Gastrocnemius medialis (tissue), 4 donors: ENCODE measurements around the gene ITPRIP. TPM values are rescaled to one million over a fixed set of nuclear protein-coding genes. Genes with fewer than 3 reads are reported as not detected.

Source experiments
- ATAC-seq, 2 donors: fragments of 150-250 bp; one replicate each; pipeline ENCODE4 v1.9.1; 2016
- DNase-seq, 2 donors: peaks; one replicate each; pipeline ENCODE4 v3.0.0-alpha.2; 2019
- H3K27ac ChIP-seq, 4 donors: fragments of 200-600 bp; sonication (generic); 1 replicate in 1 of 4; 2 replicates in 3 of 4; pipeline ENCODE4 v1.5.1; 2016 to 2018; ENCODE audit warnings: mild to moderate bottlenecking in 2 of 4, moderate library complexity in 1 of 4
- H3K27me3 ChIP-seq, 3 donors: fragments of 200-600 bp; sonication (generic) in 2 of 3; 1 replicate in 1 of 3; 2 replicates in 2 of 3; pipeline versions ENCODE4 v1.5.1 to v1.6.0; 2016 to 2019; ENCODE audit warnings: mild to moderate bottlenecking in 1 of 3, moderate library complexity in 1 of 3
- H3K36me3 ChIP-seq, 2 donors: fragments of 200-600 bp; sonication (generic) in 1 of 2; one replicate each; pipeline ENCODE4 v1.5.1; 2017 to 2018
- H3K4me1 ChIP-seq, 2 donors: fragments of 200-600 bp; sonication (generic) in 1 of 2; one replicate each; pipeline ENCODE4 v1.5.1; 2016 to 2017; ENCODE audit warnings: mild to moderate bottlenecking in 2 of 2
- H3K4me3 ChIP-seq, 4 donors: fragments of 200-600 bp; sonication (generic) in 3 of 4; 1 replicate in 1 of 4; 2 replicates in 3 of 4; pipeline ENCODE4 v1.5.1; 2016 to 2019; ENCODE audit warnings: mild to moderate bottlenecking in 2 of 4
- H3K9me3 ChIP-seq, 3 donors: fragments of 200-600 bp; sonication (generic) in 2 of 3; 1 replicate in 1 of 3; 2 replicates in 2 of 3; pipeline ENCODE4 v1.5.1; 2016 to 2019
- POLR2A ChIP-seq, 2 donors: fragments of 450-650 bp; IDR thresholded peaks; one replicate each; pipeline ENCODE4 v1.6.1; 2017; ENCODE audit warnings: antibody characterized with exemption in 2 of 2, mild to moderate bottlenecking in 2 of 2, moderate library complexity in 2 of 2
- in situ Hi-C, 4 donors: fragments of 200-750 bp; cut with MboI; loops; one replicate each; pipeline versions ENCODE4 v1.15.0 to v1.8.0; 2017; ENCODE audit warnings: low sequenced_read_pairs in 4 of 4
- intact Hi-C: fragments of 100-400 bp; cut with DNase I; formaldehyde crosslinking; loops from one replicate; pipeline ENCODE4 v1.15.1; 2023; ENCODE audit warnings: low total_unique reads
- total RNA-seq, 4 donors: library from RNA; depleted of rRNA; stranded (reverse); fragments of >200 nt; gene quantifications; one replicate each; pipeline versions ENCODE4 v1.1.0 to v1.2.3, GENCODE V29; 2016
- TF ChIP-seq, protein P1 (sequence below), 5 experiments: fragments of 450-650 bp in 3 of 5; fragments of 200-600 bp in 2 of 5; sonication (generic) in 2 of 5; IDR thresholded peaks in 4 of 5; conservative IDR thresholded peaks in 1 of 5; 1 replicate in 4 of 5; 2 replicates in 1 of 5; pipeline ENCODE4 v1.5.1; 2016 to 2019; ENCODE audit warnings: antibody characterized with exemption in 5 of 5, mild to moderate bottlenecking in 3 of 5, moderate library complexity in 3 of 5

The ITPRIP gene
- total RNA-seq, 4 donors from 2014 or later: 5.0 to 19.9 (median 7.9) TPM

DNA sequence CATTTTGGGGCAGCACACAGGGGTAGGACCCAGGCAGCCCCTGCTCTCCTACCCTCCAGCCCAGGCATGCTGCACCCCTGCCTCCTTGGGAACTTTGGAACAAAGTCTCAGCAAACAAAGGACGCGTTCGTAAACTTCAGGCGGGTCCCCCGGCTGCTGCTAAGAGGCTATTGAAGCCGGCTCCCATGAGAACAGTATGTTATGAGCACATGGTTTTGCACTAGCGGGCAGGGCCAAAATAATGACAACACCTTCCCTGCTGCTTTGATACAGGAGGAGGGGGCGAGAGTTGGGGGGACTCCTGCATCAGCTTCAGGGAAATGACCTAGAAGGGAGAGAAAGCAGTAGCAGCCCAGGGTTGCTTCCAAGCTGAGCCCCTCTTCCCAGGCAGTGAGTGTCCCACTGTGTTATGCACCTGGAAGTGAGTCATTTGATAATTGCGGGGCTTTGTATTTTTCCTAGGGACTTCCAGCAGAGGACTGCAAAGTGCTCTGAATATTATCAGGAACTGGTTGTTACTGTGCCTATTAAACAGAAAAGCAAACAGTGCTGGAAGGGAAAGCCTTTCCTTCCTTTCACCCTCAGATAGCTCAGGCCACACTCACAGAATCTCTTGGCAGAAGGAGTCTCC, 6.9 kb downstream of the ITPRIP start:
- DNase-seq (no peak), ATAC-seq (no peak)
- in situ Hi-C loops (no loop called here), intact Hi-C loops (loop anchor here (10.0 kb wide), 1 partner anchor 417 kb away; the partner anchor contains the start of gene STN1)
- Histone ChIP-seq H3K27me3 (no peaks in the 10 kb centered on the region), H3K4me1 (peaks cover 78 to 83% of the 10 kb centered on the region in 2 donors), H3K27ac (peak overlapping the region; percentile 82 to 97 (median 92)), H3K36me3 (no peaks in the 10 kb centered on the region), H3K4me3 (peak overlapping the region in 3 of 4 donors; percentile 4 to 6 (median 6)), H3K9me3 (no peaks in the 10 kb centered on the region)
- TF ChIP-seq, protein P1, sequence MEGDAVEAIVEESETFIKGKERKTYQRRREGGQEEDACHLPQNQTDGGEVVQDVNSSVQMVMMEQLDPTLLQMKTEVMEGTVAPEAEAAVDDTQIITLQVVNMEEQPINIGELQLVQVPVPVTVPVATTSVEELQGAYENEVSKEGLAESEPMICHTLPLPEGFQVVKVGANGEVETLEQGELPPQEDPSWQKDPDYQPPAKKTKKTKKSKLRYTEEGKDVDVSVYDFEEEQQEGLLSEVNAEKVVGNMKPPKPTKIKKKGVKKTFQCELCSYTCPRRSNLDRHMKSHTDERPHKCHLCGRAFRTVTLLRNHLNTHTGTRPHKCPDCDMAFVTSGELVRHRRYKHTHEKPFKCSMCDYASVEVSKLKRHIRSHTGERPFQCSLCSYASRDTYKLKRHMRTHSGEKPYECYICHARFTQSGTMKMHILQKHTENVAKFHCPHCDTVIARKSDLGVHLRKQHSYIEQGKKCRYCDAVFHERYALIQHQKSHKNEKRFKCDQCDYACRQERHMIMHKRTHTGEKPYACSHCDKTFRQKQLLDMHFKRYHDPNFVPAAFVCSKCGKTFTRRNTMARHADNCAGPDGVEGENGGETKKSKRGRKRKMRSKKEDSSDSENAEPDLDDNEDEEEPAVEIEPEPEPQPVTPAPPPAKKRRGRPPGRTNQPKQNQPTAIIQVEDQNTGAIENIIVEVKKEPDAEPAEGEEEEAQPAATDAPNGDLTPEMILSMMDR (IDR thresholded peaks at IDR 0.05 in 4 of 5, conservative IDR thresholded peaks at IDR 0.05 in 1 of 5): no peak
- peak; percentile 19 to 44 for TF ChIP-seq POLR2A (IDR thresholded peaks at IDR 0.05)

DNA sequence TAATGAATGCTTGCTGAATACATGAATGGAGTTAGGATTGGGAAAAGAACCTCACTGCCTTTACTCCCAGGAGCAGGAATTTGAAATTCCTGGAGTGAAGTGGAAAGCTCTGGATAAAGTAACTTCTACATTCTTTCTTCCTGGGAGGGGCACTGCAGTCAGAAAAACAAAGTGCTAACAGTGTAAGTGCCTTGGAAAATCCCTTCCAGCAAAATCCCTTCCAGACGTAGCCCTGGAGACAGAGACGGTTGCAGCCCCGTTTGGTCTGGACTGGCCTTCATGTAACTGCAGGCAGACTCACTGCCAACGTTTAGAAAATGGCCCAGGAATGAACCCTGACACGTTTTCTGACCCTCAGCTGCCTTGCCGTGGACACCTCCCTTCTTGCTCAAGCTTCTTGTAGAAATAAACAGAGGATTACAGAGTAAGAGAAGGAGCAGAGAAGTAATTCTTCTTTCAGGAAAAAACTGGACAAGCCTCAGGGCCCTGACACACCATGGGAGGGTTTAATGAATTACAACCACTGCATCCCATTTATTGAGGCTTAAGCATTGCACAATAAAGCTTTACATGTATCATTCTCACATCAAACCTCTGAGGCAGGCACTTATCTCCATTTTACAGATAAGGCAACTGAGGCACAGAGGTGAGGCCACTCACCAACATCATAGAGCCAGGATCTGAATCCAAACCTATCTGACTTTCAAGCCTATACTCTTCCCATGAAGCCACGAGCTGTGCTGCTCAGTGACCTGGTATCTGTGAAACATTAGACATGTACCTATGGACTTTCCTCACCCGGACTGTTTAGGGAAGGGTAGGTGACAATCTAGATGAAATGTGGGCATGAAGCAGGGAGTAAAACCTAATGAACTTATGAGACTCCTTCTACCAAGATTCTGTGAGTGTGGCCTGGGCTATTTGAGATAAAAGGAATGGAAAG, 7.8 kb downstream of the ITPRIP start:
- peak overlapping the region in 3 of 4 donors; percentile 4 to 6 (median 6) for H3K4me3 ChIP-seq
- in situ Hi-C loops: no loop called here
- intact Hi-C loops: loop anchor here (10.0 kb wide), 1 partner anchor 416 kb away; the partner anchor contains the start of gene STN1

DNA sequence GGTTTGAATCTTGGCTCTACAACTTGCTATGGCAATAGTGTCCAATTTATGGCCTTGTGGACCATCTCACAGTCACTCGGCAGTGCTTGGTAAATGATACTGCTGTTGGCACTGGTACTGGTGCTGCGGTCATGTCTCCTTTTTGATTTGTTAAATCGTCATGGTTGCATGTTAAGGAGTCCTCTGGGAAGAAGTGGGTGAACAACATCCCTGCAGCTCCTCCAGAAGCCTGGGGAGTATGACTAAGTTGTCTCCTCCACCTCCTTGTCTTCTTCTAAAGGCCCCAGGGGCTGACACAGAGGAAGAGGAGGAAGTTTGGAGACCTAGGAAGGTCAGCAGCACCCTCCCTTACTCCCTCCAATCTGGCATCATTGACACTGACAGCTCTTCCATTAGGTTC, 8.5 kb downstream of the ITPRIP start:
- Histone ChIP-seq H3K36me3 (no peaks in the 10 kb centered on the region), H3K9me3 (no peaks in the 10 kb centered on the region), H3K4me1 (peaks cover 73 to 86% of the 10 kb centered on the region in 2 donors), H3K4me3 (peak overlapping the region in 2 of 4 donors; percentile 14 to 26), H3K27ac (peak overlapping the region; percentile 82 to 97 (median 92)), H3K27me3 (no peaks in the 10 kb centered on the region)
- TF ChIP-seq POLR2A (IDR thresholded peaks at IDR 0.05): no peak
- TF ChIP-seq, protein P1 (IDR thresholded peaks at IDR 0.05 in 4 of 5, conservative IDR thresholded peaks at IDR 0.05 in 1 of 5): no peak
- intact Hi-C loops: loop anchor here (1.0 to 10.0 kb wide), 2 partner anchors 19 to 415 kb away; partner anchors contain the start of gene STN1
- in situ Hi-C loops: no loop called here
- peak in 1 of 2 donors; percentile 57 for DNase-seq
- ATAC-seq: peak; percentile 42 to 61

More for the DNA sequence above, 7.8 kb downstream of the ITPRIP start:
- H3K9me3 ChIP-seq: no peaks in the 10 kb centered on the region
- H3K4me1 ChIP-seq: peaks cover 74 to 82% of the 10 kb centered on the region in 2 donors
- H3K36me3 ChIP-seq: no peaks in the 10 kb centered on the region
- ATAC-seq: peak; percentile 19 to 26
- DNase-seq: peak; percentile 55 to 75
- peak overlapping the region; percentile 82 to 97 (median 92) for H3K27ac ChIP-seq
- no peaks in the 10 kb centered on the region for H3K27me3 ChIP-seq
- TF ChIP-seq, protein P1 (IDR thresholded peaks at IDR 0.05 in 4 of 5, conservative IDR thresholded peaks at IDR 0.05 in 1 of 5): no peak
- no peak for TF ChIP-seq POLR2A (IDR thresholded peaks at IDR 0.05)

DNA sequence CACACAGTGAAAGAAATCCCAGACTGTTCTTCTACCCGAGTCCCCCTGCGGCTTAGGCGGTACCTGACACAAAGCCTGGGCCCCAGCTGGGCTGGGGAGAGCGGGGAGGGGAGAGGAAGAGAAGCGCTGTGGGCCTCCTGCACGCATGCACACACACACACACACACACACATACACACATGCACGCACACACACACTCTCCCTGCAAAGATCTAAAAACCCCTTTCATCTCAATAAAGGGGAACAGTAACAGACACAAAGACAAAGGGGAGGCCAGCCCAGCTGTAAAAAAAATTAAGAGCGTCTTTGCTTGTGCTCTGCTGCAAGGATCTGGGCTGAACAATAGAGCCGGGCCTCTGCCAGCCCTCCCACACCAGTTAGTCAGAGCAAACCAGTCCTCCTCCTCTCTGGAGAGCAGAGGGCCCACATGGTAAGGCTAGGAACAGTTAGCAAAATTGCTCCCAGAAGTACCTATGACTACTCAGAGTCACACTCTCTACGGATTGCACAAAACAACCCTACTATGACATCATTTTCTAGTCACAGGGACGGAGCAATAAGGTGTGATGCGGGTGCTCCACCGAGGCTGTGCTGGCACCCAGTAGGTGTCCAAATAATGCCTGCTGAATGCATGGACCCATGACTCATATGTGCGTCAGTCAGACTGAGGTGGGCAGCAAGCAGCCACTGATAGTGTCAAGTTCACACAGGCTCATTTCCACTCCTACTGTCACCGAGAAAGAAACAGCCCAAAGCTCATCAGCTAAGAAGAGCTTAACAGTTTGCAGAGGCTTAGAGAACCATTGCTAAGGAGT, 9.2 kb downstream of the ITPRIP start:
- TF ChIP-seq, protein P1 (IDR thresholded peaks at IDR 0.05 in 4 of 5, conservative IDR thresholded peaks at IDR 0.05 in 1 of 5): no peak
- TF ChIP-seq POLR2A (IDR thresholded peaks at IDR 0.05): peak; percentile 27 to 42
- H3K27ac ChIP-seq: peak overlapping the region; percentile 82 to 97 (median 92)
- peak; percentile 73 to 78 for ATAC-seq
- H3K27me3 ChIP-seq: no peaks in the 10 kb centered on the region
- in situ Hi-C loops: no loop called here
- intact Hi-C loops: loop anchor here (1.0 kb wide), 1 partner anchor 19 kb away; no protein-coding TSS in a partner anchor
- H3K9me3 ChIP-seq: no peaks in the 10 kb centered on the region
- H3K4me3 ChIP-seq: peak overlapping the region in 3 of 4 donors; percentile 12 to 26 (median 19)
- DNase-seq: peak; percentile 42 to 81
- peaks cover 74 to 81% of the 10 kb centered on the region in 2 donors for H3K4me1 ChIP-seq
- no peaks in the 10 kb centered on the region for H3K36me3 ChIP-seq
